ENCODE data around the gene RPTOR.
"Not testable (repeated sequence)": the region's sequence is repeated elsewhere in the genome, so short reads cannot be mapped to it uniquely, and the experiment has no call there.

Gene RPTOR

GRCh38 chr17:80789356-80789902 lies 244.8 kb downstream of the RPTOR start:
- DNase-seq (ENCODE audit: insufficient read length, low spot score), result peak; percentile 71
- peak; percentile 48 for FAIRE-seq
- TF ChIP-seq POLR2A (IDR thresholded peaks at IDR 0.05; ENCODE audit: low read depth, low read length), result no peak

GRCh38 chr17:80790021-80790765 lies 245.6 kb downstream of the RPTOR start:
- FAIRE-seq, result no peak
- DNase-seq (ENCODE audit: insufficient read length, low spot score), result no peak
- TF ChIP-seq POLR2A (IDR thresholded peaks at IDR 0.05; ENCODE audit: low read depth, low read length), result no peak

GRCh38 chr17:80790981-80791742 lies 246.5 kb downstream of the RPTOR start:
- DNase-seq (ENCODE audit: insufficient read length, low spot score) (no peak), FAIRE-seq (no peak)
- no peak for TF ChIP-seq POLR2A (IDR thresholded peaks at IDR 0.05; ENCODE audit: low read depth, low read length)

GRCh38 chr17:80791758-80792284 lies 247.2 kb downstream of the RPTOR start:
- DNase-seq (ENCODE audit: insufficient read length, low spot score), result peak; percentile 87
- peak; percentile 48 for FAIRE-seq

GRCh38 chr17:80792373-80792781 lies 247.7 kb downstream of the RPTOR start:
- TF ChIP-seq POLR2A (IDR thresholded peaks at IDR 0.05; ENCODE audit: low read depth, low read length), result no peak
- FAIRE-seq, result no peak
- DNase-seq (ENCODE audit: insufficient read length, low spot score), result no peak

More at GRCh38 chr17:80791758-80792284, 247.2 kb downstream of the RPTOR start:
- TF ChIP-seq POLR2A (IDR thresholded peaks at IDR 0.05; ENCODE audit: low read depth, low read length), result no peak

- no peak for FAIRE-seq
- no peak for DNase-seq (ENCODE audit: insufficient read length, low spot score)
- no peak for TF ChIP-seq POLR2A (IDR thresholded peaks at IDR 0.05; ENCODE audit: low read depth, low read length)
Measured at GRCh38 chr17:80793421-80793820, 248.8 kb downstream of the RPTOR start.

GRCh38 chr17:80793851-80794267 lies 249.2 kb downstream of the RPTOR start:
- DNase-seq (ENCODE audit: insufficient read length, low spot score) (no peak), FAIRE-seq (no peak)

GRCh38 chr17:80794281-80795089 lies 249.8 kb downstream of the RPTOR start:
- TF ChIP-seq POLR2A (IDR thresholded peaks at IDR 0.05; ENCODE audit: low read depth, low read length), result no peak
- DNase-seq (ENCODE audit: insufficient read length, low spot score) (no peak), FAIRE-seq (no peak)

More at GRCh38 chr17:80793851-80794267, 249.2 kb downstream of the RPTOR start:
- no peak for TF ChIP-seq POLR2A (IDR thresholded peaks at IDR 0.05; ENCODE audit: low read depth, low read length)

GRCh38 chr17:80795090-80795580 lies 250.5 kb downstream of the RPTOR start:
- FAIRE-seq (no peak), DNase-seq (ENCODE audit: insufficient read length, low spot score) (no peak)
- TF ChIP-seq POLR2A (IDR thresholded peaks at IDR 0.05; ENCODE audit: low read depth, low read length), result no peak

- FAIRE-seq, result no peak
- no peak for DNase-seq (ENCODE audit: insufficient read length, low spot score)
Measured at GRCh38 chr17:80795754-80796153, 251.1 kb downstream of the RPTOR start.

GRCh38 chr17:80796430-80796861 lies 251.8 kb downstream of the RPTOR start:
- FAIRE-seq (no peak), DNase-seq (ENCODE audit: insufficient read length, low spot score) (no peak)
- no peak for TF ChIP-seq POLR2A (IDR thresholded peaks at IDR 0.05; ENCODE audit: low read depth, low read length)

More at GRCh38 chr17:80795754-80796153, 251.1 kb downstream of the RPTOR start:
- TF ChIP-seq POLR2A (IDR thresholded peaks at IDR 0.05; ENCODE audit: low read depth, low read length), result no peak

GRCh38 chr17:80797222-80797621 lies 252.6 kb downstream of the RPTOR start:
- not testable (repeated sequence) for FAIRE-seq; DNase-seq (ENCODE audit: insufficient read length, low spot score)
